Left ventricle myocardium inferior (tissue), 1 donor: ENCODE results near the gene OR9Q1. TPM values are rescaled to one million over a fixed set of nuclear protein-coding genes. Genes with fewer than 3 reads are reported as not detected.

ENCODE experiments used
- DNase-seq: peaks from one replicate; pipeline ENCODE4 v3.0.0-alpha.2; 2020
- H3K27ac ChIP-seq: fragments of 200-600 bp; replicated peaks from 2 replicates; pipeline ENCODE4 v1.8.0; 2021
- H3K27me3 ChIP-seq: fragments of 200-600 bp; 2 replicates; pipeline ENCODE4 v1.8.0; 2021; ENCODE audit warnings: low read depth
- H3K36me3 ChIP-seq: fragments of 200-600 bp; 2 replicates; pipeline ENCODE4 v1.8.0; 2021
- H3K4me1 ChIP-seq: fragments of 200-600 bp; 2 replicates; pipeline ENCODE4 v1.8.0; 2021
- H3K4me3 ChIP-seq: fragments of 200-600 bp; 2 replicates; pipeline ENCODE4 v1.8.0; 2021; ENCODE audit warnings: mild to moderate bottlenecking, moderate library complexity
- H3K9me3 ChIP-seq: fragments of 200-600 bp; replicated peaks from 2 replicates; pipeline ENCODE4 v1.8.0; 2021
- intact Hi-C: fragments of 100-400 bp; cut with micrococcal nuclease; formaldehyde crosslinking; loops from one replicate; pipeline ENCODE4 v1.11.0; 2022
- total RNA-seq: library from RNA; stranded (reverse); fragmentation: NEBNext Ultra II Directional; extraction: Animal tissue kit (Norgen Biotek cat#: 25700); gene quantifications from one replicate; pipeline ENCODE4 v1.2.1, GENCODE V29; 2021
- TF ChIP-seq, protein P1 (sequence below): fragments of 200-600 bp; IDR thresholded peaks from 2 replicates; pipeline ENCODE4 v1.8.0; 2021; ENCODE audit warnings: antibody characterized with exemption, mild to moderate bottlenecking, borderline replicate concordance
- donor health status: DM: no; HTN: yes; CAD: no; lungs with severe emphysema.

Gene OR9Q1
- total RNA-seq, 1 donor from 2014 or later: not detected

DNA sequence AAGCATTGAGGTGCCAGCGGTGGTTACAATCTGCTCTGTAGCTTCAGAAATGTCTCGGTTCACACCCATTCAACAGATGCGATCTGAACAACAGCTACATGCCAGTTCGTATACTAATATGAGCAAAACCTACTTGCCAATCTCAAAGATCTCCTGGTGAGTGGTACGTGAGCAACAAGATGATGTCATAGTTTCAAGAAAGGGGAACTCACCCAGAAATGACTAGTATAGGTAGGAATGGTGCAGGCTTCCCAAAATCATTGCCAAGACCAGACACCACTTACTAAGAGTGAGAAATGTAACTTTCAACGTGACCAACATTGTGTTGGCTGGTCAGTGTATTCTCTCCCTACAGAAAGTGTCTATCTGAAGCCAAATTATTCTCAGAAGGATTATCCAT lies 38.1 kb downstream of the OR9Q1 start:
- Histone ChIP-seq H3K4me3 (no peak overlapping the region), H3K27me3 (no peaks in the 10 kb centered on the region), H3K27ac (no peak overlapping the region), H3K4me1 (peaks cover 25% of the 10 kb centered on the region), H3K9me3 (no peaks in the 10 kb centered on the region), H3K36me3 (no peaks in the 10 kb centered on the region)
- intact Hi-C loops: no loop called here
- TF ChIP-seq, protein P1, sequence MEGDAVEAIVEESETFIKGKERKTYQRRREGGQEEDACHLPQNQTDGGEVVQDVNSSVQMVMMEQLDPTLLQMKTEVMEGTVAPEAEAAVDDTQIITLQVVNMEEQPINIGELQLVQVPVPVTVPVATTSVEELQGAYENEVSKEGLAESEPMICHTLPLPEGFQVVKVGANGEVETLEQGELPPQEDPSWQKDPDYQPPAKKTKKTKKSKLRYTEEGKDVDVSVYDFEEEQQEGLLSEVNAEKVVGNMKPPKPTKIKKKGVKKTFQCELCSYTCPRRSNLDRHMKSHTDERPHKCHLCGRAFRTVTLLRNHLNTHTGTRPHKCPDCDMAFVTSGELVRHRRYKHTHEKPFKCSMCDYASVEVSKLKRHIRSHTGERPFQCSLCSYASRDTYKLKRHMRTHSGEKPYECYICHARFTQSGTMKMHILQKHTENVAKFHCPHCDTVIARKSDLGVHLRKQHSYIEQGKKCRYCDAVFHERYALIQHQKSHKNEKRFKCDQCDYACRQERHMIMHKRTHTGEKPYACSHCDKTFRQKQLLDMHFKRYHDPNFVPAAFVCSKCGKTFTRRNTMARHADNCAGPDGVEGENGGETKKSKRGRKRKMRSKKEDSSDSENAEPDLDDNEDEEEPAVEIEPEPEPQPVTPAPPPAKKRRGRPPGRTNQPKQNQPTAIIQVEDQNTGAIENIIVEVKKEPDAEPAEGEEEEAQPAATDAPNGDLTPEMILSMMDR: no peak
- DNase-seq: no peak

DNA sequence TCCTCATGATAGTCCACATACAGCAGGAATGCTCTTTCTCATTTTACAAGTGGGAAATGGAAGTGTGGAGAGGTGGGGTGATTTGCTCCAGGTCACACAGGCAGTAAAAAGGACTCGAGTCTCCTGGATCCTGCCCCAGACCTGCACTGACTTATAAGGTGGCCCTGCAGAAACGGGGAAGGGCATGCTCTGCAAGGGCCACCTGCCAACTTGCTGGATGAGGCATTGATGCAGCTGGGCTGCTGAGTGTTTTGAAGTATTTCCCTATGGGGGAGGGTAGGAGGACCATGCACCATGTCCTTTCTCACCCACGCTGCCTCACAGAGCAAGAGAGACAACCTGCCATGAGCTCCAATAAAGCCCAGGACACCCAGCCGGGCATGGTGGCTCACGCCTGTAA lies 44.0 kb downstream of the OR9Q1 start:
- H3K4me3 ChIP-seq: no peak overlapping the region
- no peaks in the 10 kb centered on the region for H3K9me3 ChIP-seq
- TF ChIP-seq, protein P1: no peak
- H3K27me3 ChIP-seq: no peaks in the 10 kb centered on the region
- H3K27ac ChIP-seq: no peak overlapping the region
- no peaks in the 10 kb centered on the region for H3K4me1 ChIP-seq
- intact Hi-C loops: no loop called here
- no peak for DNase-seq
- no peaks in the 10 kb centered on the region for H3K36me3 ChIP-seq

DNA sequence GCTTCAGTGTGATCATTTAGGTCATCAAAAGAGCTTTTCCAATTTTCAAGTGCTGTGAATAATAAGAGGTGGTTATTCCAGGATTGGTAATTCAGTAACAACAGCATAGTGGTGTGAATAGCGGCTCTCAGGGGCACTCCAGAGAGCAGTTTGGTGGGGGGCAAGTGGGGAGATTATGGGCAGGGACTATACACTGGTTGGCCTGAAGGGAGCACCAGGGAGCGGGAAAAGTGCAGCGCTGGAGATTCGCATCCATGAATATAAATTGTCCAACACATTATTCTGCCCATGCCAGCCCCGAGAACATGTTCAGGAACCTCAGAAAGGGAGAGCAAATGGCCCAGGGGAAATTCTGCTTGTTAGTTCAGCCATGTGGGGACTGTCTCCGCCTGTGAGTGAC lies 45.0 kb downstream of the OR9Q1 start:
- Histone ChIP-seq H3K4me1 (no peaks in the 10 kb centered on the region), H3K9me3 (no peaks in the 10 kb centered on the region), H3K4me3 (no peak overlapping the region), H3K27me3 (no peaks in the 10 kb centered on the region), H3K27ac (no peak overlapping the region), H3K36me3 (no peaks in the 10 kb centered on the region)
- TF ChIP-seq, protein P1: no peak
- no peak for DNase-seq
- intact Hi-C loops: no loop called here

DNA sequence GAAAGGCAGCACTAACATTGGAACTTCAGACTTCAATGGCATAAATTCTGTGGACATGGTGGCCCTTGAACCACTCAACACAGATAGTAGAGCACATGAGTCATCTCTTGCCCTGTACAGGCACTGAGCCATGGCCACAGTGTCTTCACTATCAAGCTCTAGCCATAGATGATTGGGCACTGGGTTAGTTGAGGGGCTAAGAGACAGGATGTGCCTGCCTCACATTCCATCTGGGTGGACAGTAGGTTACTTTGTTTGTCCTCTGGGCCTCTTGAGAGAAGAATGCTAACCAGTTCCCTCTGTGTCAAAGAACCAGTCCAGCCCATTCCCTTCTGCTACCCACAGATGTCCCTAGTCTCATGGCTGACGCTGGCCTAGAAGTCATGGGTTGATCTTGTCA lies 46.9 kb downstream of the OR9Q1 start:
- TF ChIP-seq, protein P1: no peak

DNA sequence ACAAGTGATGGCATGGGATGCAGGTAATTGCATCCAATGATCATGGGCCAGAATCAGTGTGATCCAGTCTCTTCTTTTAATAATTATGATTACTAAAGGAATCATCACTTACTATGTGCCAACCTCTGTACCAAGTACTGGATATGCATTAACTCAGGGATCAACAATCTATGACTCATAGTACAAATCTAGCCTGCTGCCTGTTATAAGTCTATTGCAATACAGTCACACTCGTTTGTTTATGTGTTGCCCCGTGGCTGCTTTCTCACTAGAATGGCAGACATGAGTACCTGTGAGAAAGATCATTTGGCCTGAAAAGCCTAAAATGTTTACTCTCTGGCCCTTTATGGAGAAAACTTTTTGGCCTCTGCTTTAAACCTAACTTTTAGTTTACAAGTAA lies 52.1 kb downstream of the OR9Q1 start:
- Histone ChIP-seq H3K9me3 (peaks cover 13% of the 10 kb centered on the region), H3K4me1 (no peaks in the 10 kb centered on the region), H3K27me3 (no peaks in the 10 kb centered on the region), H3K4me3 (no peak overlapping the region), H3K27ac (no peak overlapping the region), H3K36me3 (no peaks in the 10 kb centered on the region)
- intact Hi-C loops: no loop called here
- TF ChIP-seq, protein P1: no peak
- no peak for DNase-seq

More for the DNA sequence above, 46.9 kb downstream of the OR9Q1 start:
- Histone ChIP-seq H3K27me3 (no peaks in the 10 kb centered on the region), H3K4me3 (no peak overlapping the region), H3K36me3 (no peaks in the 10 kb centered on the region), H3K27ac (no peak overlapping the region), H3K4me1 (no peaks in the 10 kb centered on the region), H3K9me3 (peaks cover 13% of the 10 kb centered on the region)
- intact Hi-C loops: no loop called here
- no peak for DNase-seq

DNA sequence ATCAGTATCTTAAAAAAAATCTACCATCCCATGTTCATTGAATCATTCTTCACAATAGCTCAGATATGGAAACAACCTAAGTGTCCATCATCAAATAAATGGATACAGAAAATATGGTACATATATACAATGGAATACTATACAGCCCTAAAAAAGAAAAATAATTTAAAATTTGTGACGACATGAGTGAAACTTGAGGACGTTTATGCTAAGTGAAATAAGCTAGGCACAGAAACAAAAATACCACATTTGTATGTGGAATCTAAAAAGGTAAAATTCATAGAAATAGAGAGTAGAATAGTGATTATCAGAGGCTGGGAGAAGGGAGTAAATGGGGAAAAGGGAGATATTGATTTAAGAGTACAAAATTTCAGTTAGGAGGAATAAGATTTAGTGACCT lies 62.8 kb downstream of the OR9Q1 start:
- H3K36me3 ChIP-seq: no peaks in the 10 kb centered on the region
- TF ChIP-seq, protein P1: no peak
- peaks cover 20% of the 10 kb centered on the region for H3K9me3 ChIP-seq
- no peak overlapping the region for H3K27ac ChIP-seq
- H3K4me3 ChIP-seq: no peak overlapping the region
- H3K27me3 ChIP-seq: no peaks in the 10 kb centered on the region
- H3K4me1 ChIP-seq: no peaks in the 10 kb centered on the region
- no peak for DNase-seq
- intact Hi-C loops: no loop called here
